ENCODE measurements around the gene ANKRD17. TPM values are rescaled to one million over a fixed set of nuclear protein-coding genes. Genes with fewer than 3 reads are reported as not detected.

ANKRD17 gene
- total RNA-seq, 1 donor from 2014 or later = 67.3 TPM

- peaks cover 7% of the 10 kb centered on the region for H3K9me3 Mint-ChIP-seq
- H3K4me3 Mint-ChIP-seq = no peak overlapping the region
- Histone ChIP-seq H2AFZ (replicated peaks) (no peak overlapping the region), H3K4me1 (peaks cover 10% of the 10 kb centered on the region), H3K27ac (no peak overlapping the region), H3K4me3 (no peak overlapping the region), H3K79me2 (ENCODE audit: low read depth) (peaks cover 100% of the 10 kb centered on the region), H3K9me3 (ENCODE audit: low read depth) (no peaks in the 10 kb centered on the region), H3K9ac (no peak overlapping the region), H3K4me2 (no peak overlapping the region), H3F3A (ENCODE audit: low read depth) (no peaks in the 10 kb centered on the region), H3K36me3 (no peaks in the 10 kb centered on the region), H4K20me1 (ENCODE audit: low read depth) (peaks cover 69% of the 10 kb centered on the region), H3K27me3 (no peaks in the 10 kb centered on the region)
- no peak for DNase-seq (ENCODE audit: low spot score)
- H3K27ac Mint-ChIP-seq = no peak overlapping the region
- peaks cover 54% of the 10 kb centered on the region for H3K36me3 Mint-ChIP-seq
- no peaks in the 10 kb centered on the region for H3K27me3 Mint-ChIP-seq (ENCODE audit: insufficient read depth, low read depth)
- H3K4me1 Mint-ChIP-seq = peaks cover 3% of the 10 kb centered on the region
- TF ChIP-seq, protein P1, sequence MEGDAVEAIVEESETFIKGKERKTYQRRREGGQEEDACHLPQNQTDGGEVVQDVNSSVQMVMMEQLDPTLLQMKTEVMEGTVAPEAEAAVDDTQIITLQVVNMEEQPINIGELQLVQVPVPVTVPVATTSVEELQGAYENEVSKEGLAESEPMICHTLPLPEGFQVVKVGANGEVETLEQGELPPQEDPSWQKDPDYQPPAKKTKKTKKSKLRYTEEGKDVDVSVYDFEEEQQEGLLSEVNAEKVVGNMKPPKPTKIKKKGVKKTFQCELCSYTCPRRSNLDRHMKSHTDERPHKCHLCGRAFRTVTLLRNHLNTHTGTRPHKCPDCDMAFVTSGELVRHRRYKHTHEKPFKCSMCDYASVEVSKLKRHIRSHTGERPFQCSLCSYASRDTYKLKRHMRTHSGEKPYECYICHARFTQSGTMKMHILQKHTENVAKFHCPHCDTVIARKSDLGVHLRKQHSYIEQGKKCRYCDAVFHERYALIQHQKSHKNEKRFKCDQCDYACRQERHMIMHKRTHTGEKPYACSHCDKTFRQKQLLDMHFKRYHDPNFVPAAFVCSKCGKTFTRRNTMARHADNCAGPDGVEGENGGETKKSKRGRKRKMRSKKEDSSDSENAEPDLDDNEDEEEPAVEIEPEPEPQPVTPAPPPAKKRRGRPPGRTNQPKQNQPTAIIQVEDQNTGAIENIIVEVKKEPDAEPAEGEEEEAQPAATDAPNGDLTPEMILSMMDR (IDR thresholded peaks at IDR 0.05) = no peak
- TF ChIP-seq EZH2 (IDR thresholded peaks at IDR 0.05) (no peak), EZH2phosphoT487 (IDR thresholded peaks at IDR 0.05) (no peak)
Measured at GRCh38 chr4:73237044-73237443, 21.6 kb downstream of the ANKRD17 start.

DNA sequence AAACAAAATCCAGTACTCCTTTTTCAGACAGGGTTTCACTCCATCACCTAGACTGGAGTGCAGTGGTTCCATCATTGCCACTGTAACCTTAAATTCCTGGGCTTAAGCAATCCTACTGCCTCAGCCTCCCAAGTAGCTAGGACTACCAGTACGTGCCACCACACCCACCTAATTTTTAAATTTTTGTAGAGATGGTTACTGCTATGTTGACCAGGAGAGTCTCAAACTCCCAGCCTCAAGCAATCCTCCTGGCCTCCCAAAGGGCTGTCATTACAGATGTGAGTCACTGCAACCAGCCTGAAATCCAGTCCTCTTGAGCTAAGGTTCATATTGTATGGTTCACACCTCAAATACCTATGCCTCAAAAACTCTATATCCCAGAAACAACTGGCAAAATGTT is 22.4 kb downstream of the ANKRD17 start:
- peaks cover 60% of the 10 kb centered on the region for H4K20me1 ChIP-seq (ENCODE audit: low read depth)
- H3K79me2 ChIP-seq (ENCODE audit: low read depth) = peaks cover 100% of the 10 kb centered on the region
- no peaks in the 10 kb centered on the region for H3K9me3 ChIP-seq (ENCODE audit: low read depth)
- H3K4me1 ChIP-seq = peaks cover 10% of the 10 kb centered on the region
- H3K4me3 ChIP-seq = no peak overlapping the region
- no peak overlapping the region for H3K9ac ChIP-seq
- no peak overlapping the region for H3K27ac Mint-ChIP-seq
- H3K36me3 Mint-ChIP-seq = peaks cover 55% of the 10 kb centered on the region
- H3K4me1 Mint-ChIP-seq = peaks cover 3% of the 10 kb centered on the region
- no peak overlapping the region for H3K4me3 Mint-ChIP-seq
- no peak overlapping the region for H3K4me2 ChIP-seq
- no peak overlapping the region for H2AFZ ChIP-seq (replicated peaks)
- TF ChIP-seq EZH2 (IDR thresholded peaks at IDR 0.05) = no peak
- TF ChIP-seq EZH2phosphoT487 (IDR thresholded peaks at IDR 0.05) = no peak
- TF ChIP-seq, protein P1 (IDR thresholded peaks at IDR 0.05) = no peak
- no peaks in the 10 kb centered on the region for H3K27me3 ChIP-seq
- H3F3A ChIP-seq (ENCODE audit: low read depth) = no peaks in the 10 kb centered on the region
- peaks cover 7% of the 10 kb centered on the region for H3K9me3 Mint-ChIP-seq
- DNase-seq (ENCODE audit: low spot score) = no peak
- H3K27me3 Mint-ChIP-seq (ENCODE audit: insufficient read depth, low read depth) = no peaks in the 10 kb centered on the region
- no peaks in the 10 kb centered on the region for H3K36me3 ChIP-seq
- no peak overlapping the region for H3K27ac ChIP-seq

- Mint-ChIP-seq H3K4me3 (no peak overlapping the region), H3K27ac (no peak overlapping the region), H3K4me1 (peaks cover 3% of the 10 kb centered on the region), H3K36me3 (peaks cover 58% of the 10 kb centered on the region), H3K27me3 (ENCODE audit: insufficient read depth, low read depth) (no peaks in the 10 kb centered on the region), H3K9me3 (peaks cover 7% of the 10 kb centered on the region)
- peaks cover 100% of the 10 kb centered on the region for H3K79me2 ChIP-seq (ENCODE audit: low read depth)
- no peak overlapping the region for H2AFZ ChIP-seq (replicated peaks)
- no peak for DNase-seq (ENCODE audit: low spot score)
- no peaks in the 10 kb centered on the region for H3F3A ChIP-seq (ENCODE audit: low read depth)
- H3K4me3 ChIP-seq = no peak overlapping the region
- peaks cover 10% of the 10 kb centered on the region for H3K4me1 ChIP-seq
- H3K36me3 ChIP-seq = peaks cover 1% of the 10 kb centered on the region
- H3K9me3 ChIP-seq (ENCODE audit: low read depth) = no peaks in the 10 kb centered on the region
- no peak overlapping the region for H3K27ac ChIP-seq
- H4K20me1 ChIP-seq (ENCODE audit: low read depth) = peaks cover 46% of the 10 kb centered on the region
- H3K4me2 ChIP-seq = no peak overlapping the region
- TF ChIP-seq, protein P1 (IDR thresholded peaks at IDR 0.05) = no peak
- TF ChIP-seq EZH2phosphoT487 (IDR thresholded peaks at IDR 0.05) (no peak), EZH2 (IDR thresholded peaks at IDR 0.05) (no peak)
- no peaks in the 10 kb centered on the region for H3K27me3 ChIP-seq
- no peak overlapping the region for H3K9ac ChIP-seq
Measured at GRCh38 chr4:73234712-73235111, 23.9 kb downstream of the ANKRD17 start.

Measured in neural progenitor cell (in vitro differentiated cells).